Dermis blood vessel endothelial cell (primary cell): ENCODE results near the gene IFITM2. TPM values are rescaled to one million over a fixed set of nuclear protein-coding genes. Genes with fewer than 3 reads are reported as not detected.
A peak's percentile ranks its signal among the peaks of the same experiment; 100 is the strongest.
"Not testable (repeated sequence)": the region's sequence is repeated elsewhere in the genome, so short reads cannot be mapped to it uniquely, and the experiment has no call there.

ENCODE experiments used
- DNase-seq: peaks from one replicate; pipeline ENCODE4 v3.0.0; 2010
- total RNA-seq: library from RNA; depleted of rRNA; stranded (reverse); fragments of >200 nt; gene quantifications from 2 replicates; pipeline ENCODE4 v1.2.3, GENCODE V29; 2014

IFITM2 gene
- total RNA-seq, 1 donor from 2014 or later = 69.8 TPM

DNA sequence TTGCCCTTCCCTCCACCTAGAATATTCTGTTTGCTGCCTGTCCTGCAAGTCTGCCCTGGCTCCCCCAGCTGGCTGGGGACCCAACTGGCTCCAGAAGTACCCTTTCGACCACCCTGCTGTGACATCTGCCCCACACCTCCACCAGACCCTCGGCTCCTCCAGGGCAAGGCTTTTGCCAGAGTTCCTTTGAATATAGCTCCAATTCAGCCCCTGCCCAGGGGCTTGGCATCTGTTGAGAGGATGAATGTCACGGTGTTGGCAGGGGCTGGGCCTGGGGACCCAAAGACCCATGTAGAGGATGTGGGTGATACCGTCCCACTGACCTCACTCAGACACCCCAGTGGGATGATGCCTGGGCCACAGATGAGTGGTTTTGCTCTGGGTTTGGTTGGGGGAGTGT is 25.4 kb upstream of the IFITM2 start:
- no peak for DNase-seq

- DNase-seq = no peak
Measured at GRCh38 chr11:282630-283360, 24.8 kb upstream of the IFITM2 start.

GRCh38 chr11:283405-284104 is 24.1 kb upstream of the IFITM2 start:
- no peak for DNase-seq

DNA sequence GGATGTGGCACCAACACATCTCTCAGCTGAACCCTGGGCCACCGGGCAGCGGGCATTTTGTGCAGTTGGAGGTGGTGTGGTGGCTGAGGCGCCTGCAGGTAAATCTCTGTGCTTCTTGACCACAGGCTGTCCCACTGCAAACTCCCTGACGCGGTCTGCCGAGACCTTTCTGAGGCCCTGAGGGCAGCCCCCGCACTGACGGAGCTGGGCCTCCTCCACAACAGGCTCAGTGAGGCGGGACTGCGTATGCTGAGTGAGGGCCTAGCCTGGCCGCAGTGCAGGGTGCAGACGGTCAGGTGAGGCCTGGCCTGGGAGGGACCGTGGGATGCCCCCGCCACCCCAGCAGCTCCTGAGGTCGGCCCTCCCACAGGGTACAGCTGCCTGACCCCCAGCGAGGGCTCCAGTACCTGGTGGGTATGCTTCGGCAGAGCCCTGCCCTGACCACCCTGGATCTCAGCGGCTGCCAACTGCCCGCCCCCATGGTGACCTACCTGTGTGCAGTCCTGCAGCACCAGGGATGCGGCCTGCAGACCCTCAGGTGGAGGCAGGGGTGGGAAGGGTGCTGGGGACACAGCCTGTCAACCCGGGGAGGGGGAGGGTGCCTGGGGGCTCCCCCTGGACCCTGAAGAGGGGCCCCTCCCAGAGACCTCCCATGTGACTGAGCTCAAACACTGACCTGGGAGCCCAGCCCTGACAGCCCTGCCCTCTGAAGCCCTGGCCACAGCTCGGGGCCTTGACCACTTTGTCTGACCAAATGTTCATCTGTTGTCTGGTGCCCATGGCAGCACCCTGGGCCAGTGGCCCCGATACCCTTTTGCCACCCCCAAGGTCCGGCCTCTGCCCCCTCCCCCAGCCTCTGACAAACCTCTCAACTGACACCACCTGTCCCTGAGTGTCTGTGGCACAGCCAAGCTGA is 23.3 kb upstream of the IFITM2 start:
- no peak for DNase-seq

GRCh38 chr11:285021-285893 is 22.4 kb upstream of the IFITM2 start:
- DNase-seq = no peak

- no peak for DNase-seq
Measured at GRCh38 chr11:285894-286220, 21.8 kb upstream of the IFITM2 start.

- DNase-seq = not testable (repeated sequence)
Measured at GRCh38 chr11:286977-287820, 20.4 kb upstream of the IFITM2 start.

DNA sequence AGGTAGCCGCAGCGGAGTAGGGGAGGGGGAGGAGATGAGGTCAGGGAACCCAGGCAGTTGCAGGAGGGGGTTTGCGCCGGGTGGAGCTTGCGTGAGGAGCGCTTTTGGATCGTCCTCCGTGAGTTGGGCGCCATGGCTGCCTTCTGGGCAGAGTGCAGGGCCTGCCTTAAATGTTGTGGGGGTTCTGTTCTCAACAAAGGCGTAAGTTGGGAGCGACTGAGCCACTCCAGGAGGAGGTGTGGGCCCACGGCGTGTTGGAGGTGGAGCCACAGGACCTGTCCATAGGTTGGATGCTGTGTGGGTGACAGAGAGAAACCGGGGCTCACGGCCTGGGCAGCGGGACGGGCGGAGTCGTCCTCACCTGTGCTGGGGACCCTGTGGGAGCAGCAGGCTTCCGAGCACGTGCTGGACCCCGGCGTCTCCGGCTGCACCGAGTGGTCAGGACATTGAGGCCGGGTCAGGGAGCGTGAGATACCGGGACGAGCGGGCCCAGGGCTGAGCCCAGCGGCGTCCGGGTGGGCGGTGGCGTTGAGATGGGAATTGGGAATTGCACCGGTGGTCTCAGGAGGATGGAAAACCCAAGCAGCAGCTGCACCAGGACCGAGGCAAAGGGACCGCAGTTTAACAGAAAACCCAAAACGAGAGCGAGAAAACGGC is 19.7 kb upstream of the IFITM2 start:
- no peak for DNase-seq

GRCh38 chr11:288478-289397 is 18.9 kb upstream of the IFITM2 start, which contains the start of gene PGGHG:
Gene PGGHG (plus strand): TSS chr11:289126. CDS start chr11:289817, 691 bp downstream.
- DNase-seq = peak; percentile 43

DNA sequence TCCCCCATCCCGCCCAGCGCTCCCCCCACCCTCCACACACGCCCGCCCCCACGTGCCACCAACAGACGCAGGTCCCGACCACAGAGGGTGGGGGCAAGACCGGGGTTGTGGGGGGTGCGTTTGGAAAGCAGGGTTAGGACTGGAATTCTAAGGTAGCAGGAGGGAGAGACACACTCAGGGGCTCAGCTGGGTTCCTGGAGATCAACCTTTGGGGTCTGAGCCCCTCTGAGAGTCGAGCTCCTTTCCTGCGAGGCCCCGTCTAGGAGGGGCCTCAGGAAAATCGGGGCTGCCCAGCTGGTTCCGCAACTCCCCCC is 18.3 kb upstream of the IFITM2 start:
- DNase-seq = no peak

DNA sequence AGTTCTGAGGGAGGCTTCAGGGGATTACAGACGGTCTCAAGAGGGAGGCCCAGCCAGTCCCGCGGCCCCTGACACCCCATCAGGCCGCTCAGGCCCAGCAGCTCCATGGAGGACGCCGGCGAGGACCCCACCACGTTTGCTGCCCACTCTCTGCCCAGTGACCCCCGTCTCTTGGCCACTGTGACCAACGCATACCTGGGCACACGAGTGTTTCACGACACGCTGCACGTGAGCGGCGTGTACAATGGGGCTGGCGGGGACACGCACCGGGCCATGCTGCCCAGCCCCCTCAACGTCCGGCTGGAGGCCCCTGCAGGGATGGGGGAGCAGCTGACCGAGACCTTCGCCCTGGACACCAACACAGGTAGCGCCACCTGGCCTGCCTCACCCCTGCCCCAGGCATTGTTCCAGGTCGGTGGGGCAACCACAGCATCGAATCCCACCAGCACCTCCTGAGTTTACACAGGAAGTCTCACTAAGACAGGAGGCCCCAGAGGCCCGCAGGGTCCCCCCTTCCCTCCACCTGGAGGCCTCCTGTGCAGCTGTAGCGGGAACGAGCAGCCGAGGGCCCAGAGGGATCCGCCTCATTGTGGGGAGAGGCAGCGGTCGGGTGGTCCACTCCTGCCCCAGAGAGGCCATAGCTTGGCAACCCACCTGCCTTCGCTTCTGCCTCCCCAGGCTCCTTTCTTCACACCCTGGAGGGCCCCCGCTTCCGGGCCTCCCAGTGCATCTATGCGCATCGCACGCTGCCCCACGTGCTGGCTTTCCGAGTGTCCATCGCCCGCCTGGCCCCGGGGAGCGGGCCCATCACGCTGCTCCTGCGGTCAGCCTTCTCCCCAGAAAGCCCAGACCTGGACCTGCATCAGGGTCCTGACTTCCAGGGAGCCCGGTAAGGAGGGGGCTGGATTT is 17.6 kb upstream of the IFITM2 start:
- no peak for DNase-seq

DNA sequence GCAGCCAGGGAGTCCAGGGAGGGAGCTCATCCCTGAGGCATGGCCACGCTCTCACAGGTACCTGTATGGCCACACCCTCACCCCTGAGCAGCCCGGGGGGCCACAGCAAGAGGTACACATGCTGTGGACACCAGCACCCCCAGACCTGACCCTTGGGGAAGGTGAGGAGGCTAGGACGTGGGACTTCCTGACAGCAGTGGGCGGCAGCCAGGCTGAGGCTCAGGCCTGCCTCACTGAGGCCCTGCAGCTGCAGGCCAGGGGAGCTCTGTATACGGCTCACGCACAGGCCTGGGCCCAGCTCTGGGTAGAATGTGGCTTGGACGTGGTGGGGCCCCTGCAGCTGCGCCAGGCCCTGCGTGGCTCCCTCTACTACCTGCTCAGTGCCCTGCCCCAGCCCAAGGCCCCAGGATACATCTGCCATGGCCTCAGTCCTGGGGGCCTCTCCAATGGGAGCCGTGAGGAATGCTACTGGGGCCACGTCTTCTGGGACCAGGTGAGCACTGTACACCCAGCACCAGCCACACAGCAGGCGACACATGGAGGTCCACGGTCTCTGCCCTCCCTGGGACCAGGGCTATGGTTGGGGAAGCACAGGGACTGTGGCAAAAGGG is 16.9 kb upstream of the IFITM2 start:
- DNase-seq = no peak

DNA sequence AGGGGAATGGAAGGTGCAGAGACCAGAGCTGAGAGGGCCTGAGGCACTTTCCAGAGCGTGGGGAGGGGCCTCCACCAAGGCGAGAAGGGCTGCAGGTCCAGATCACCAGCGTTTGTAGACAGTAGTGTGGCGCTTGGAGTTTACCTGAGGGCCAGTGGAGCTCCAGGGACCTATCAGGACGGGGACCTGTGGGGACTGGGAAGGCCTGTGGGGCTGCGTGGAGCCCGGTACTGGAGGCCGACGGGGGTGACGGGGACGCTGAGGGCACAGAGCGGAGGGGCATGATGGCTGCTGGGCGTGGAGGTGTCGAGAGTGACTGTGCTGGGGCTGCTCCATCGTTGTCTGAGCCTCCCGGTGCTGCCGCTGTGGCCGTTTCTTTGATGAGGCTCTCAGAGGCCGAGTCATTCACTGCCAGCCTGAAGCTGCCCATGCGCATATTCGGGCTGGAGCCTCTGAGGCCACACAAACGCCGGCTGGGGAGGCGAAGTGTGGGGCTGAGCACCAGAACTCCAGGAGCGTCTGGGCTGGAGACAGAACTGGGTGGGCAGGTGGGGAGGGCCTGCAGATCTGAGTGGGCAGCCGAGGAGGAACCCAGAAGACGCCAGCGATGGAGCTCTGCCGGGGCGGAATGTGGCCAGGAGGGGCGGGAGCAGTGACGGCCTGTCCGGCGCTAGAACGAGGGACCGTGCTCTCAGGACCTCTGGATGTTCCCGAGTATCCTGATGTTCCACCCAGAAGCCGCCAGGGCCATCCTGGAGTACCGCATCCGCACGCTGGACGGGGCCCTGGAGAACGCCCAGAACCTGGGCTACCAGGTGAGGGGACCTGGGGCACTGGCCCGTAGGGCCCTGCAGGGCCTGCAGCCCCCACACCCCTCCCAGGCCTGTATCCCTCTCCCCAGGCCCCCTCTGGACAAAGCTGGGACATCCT is 16.1 kb upstream of the IFITM2 start:
- DNase-seq = no peak

DNA sequence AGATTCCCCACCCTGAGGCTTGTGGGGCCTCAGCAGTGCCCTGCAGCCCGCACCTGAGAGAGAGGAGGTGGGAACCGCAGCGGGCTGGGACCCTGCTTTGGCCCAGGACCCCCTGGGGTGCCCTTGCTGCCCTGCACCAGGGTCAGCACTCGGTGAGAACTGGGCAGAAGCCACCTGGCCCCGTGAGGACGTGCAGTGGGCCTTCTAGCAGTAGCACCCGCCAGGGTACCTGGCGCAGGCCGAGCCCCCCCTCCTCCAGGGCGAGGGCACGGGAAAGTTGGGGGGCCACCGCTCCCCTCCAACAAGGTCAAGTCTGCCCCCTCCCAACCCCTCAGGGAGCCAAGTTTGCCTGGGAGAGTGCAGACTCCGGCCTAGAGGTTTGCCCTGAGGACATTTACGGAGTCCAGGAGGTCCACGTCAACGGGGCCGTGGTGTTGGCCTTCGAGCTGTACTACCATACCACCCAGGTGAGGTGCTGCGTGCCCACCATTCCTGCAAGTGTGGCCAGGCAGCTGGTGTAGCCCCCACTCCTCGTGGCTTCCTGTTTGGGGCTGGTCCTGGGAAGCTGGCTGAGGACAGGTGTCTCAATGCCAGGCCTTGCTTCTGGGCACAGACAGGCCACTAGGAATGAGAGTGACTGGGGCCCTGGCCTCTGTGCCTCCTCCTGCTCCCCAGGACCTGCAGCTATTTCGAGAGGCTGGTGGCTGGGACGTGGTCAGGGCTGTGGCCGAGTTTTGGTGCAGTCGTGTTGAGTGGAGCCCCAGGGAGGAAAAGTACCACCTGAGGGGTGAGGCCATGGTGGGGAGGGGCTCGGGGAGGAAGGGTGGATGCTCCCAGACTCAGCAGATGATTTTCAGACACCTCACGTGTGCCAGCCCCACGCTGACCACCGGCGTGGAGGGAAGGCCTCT is 15.2 kb upstream of the IFITM2 start:
- no peak for DNase-seq

- no peak for DNase-seq
Measured at GRCh38 chr11:293271-293851, 14.3 kb upstream of the IFITM2 start.
